Bronchial epithelial cell (primary cell): ENCODE data around the gene ZNF358. TPM values are rescaled to one million over a fixed set of nuclear protein-coding genes. Genes with fewer than 3 reads are reported as not detected.
A peak's percentile ranks its signal among the peaks of the same experiment; 100 is the strongest.

Source experiments
- DNase-seq: peaks from one replicate; pipeline ENCODE4 v3.0.0-alpha.2; 2010; ENCODE audit warnings: low read depth
- FAIRE-seq: peaks from 2 replicates; lab custom pipeline; 2011; peaks lifted over from hg19 to GRCh38; lab: Jason Lieb, UNC
- H3K27me3 ChIP-seq: 2 replicates; pipeline ENCODE4 v1.5.1; 2011; ENCODE audit warnings: low read length; ENCODE audit not compliant: control insufficient read depth, insufficient read depth
- H3K36me3 ChIP-seq: 2 replicates; pipeline ENCODE4 v1.5.1; 2011; ENCODE audit warnings: low read length; ENCODE audit not compliant: control insufficient read depth, insufficient read depth
- H3K4me3 ChIP-seq: 2 replicates; pipeline ENCODE4 v1.5.1; 2011; ENCODE audit warnings: mild to moderate bottlenecking, low read depth, low read length, control low read depth
- CTCF ChIP-seq: IDR thresholded peaks from 2 replicates; pipeline ENCODE4 v1.5.1; 2011; ENCODE audit warnings: mild to moderate bottlenecking, moderate library complexity, low read length, control low read depth, inconsistent platforms; ENCODE audit not compliant: insufficient read depth, severe bottlenecking
- total RNA-seq: library from RNA; depleted of rRNA; stranded (reverse); fragments of >200 nt; gene quantifications from 2 replicates; pipeline ENCODE4 v1.2.1, GENCODE V29; 2014

ZNF358 gene
- total RNA-seq, 1 donor from 2014 or later: 3.9 TPM

GRCh38 chr19:7539827-7540425 is 24.0 kb downstream of the ZNF358 start:
- H3K36me3 ChIP-seq: peaks cover 12% of the 10 kb centered on the region
- no peaks in the 10 kb centered on the region for H3K27me3 ChIP-seq
- no peak for TF ChIP-seq CTCF
- FAIRE-seq (no peak), DNase-seq (no peak)
- H3K4me3 ChIP-seq: no peak overlapping the region

- DNase-seq: peak; percentile 31
Measured at GRCh38 chr19:7540761-7541474, 25.0 kb downstream of the ZNF358 start.

GRCh38 chr19:7541475-7541824 is 25.5 kb downstream of the ZNF358 start:
- DNase-seq: no peak
- no peak for FAIRE-seq
- no peak for TF ChIP-seq CTCF
- no peaks in the 10 kb centered on the region for H3K27me3 ChIP-seq
- peaks cover 12% of the 10 kb centered on the region for H3K36me3 ChIP-seq
- no peak overlapping the region for H3K4me3 ChIP-seq

More at GRCh38 chr19:7540761-7541474, 25.0 kb downstream of the ZNF358 start:
- Histone ChIP-seq H3K4me3 (no peak overlapping the region), H3K27me3 (no peaks in the 10 kb centered on the region), H3K36me3 (peaks cover 12% of the 10 kb centered on the region)
- no peak for TF ChIP-seq CTCF
- no peak for FAIRE-seq

GRCh38 chr19:7541828-7542443 is 26.0 kb downstream of the ZNF358 start:
- no peak for DNase-seq
- FAIRE-seq: peak; percentile 13
- H3K27me3 ChIP-seq: no peaks in the 10 kb centered on the region
- H3K4me3 ChIP-seq: no peak overlapping the region
- no peak for TF ChIP-seq CTCF
- peaks cover 12% of the 10 kb centered on the region for H3K36me3 ChIP-seq

GRCh38 chr19:7542556-7543348 is 26.8 kb downstream of the ZNF358 start:
- peaks cover 12% of the 10 kb centered on the region for H3K36me3 ChIP-seq
- H3K4me3 ChIP-seq: no peak overlapping the region
- no peak for TF ChIP-seq CTCF
- DNase-seq (no peak), FAIRE-seq (no peak)
- H3K27me3 ChIP-seq: no peaks in the 10 kb centered on the region
